EH (cell line): ENCODE measurements around the gene ZDHHC14.
"Not testable (repeated sequence)": the region's sequence is repeated elsewhere in the genome, so short reads cannot be mapped to it uniquely, and the experiment has no call there.

ENCODE experiments used
- DNase-seq: peaks from one replicate; pipeline ENCODE4 v3.0.0-alpha.2; 2015; ENCODE audit warnings: low read depth

The ZDHHC14 gene

GRCh38 chr6:157688960-157689599 is 308.1 kb downstream of the ZDHHC14 start:
- peak; percentile 35 for DNase-seq

- DNase-seq: no peak
These were observed 308.9 kb downstream of the ZDHHC14 start for GRCh38 chr6:157689875-157690274.

GRCh38 chr6:157690441-157691210 is 309.6 kb downstream of the ZDHHC14 start:
- no peak for DNase-seq

GRCh38 chr6:157691621-157692020 is 310.6 kb downstream of the ZDHHC14 start:
- DNase-seq: not testable (repeated sequence)

GRCh38 chr6:157693867-157694266 is 312.9 kb downstream of the ZDHHC14 start:
- no peak for DNase-seq

GRCh38 chr6:157695301-157696040 is 314.5 kb downstream of the ZDHHC14 start:
- DNase-seq: no peak

GRCh38 chr6:157699777-157700636 is 319.0 kb downstream of the ZDHHC14 start:
- no peak for DNase-seq

- not testable (repeated sequence) for DNase-seq
These were observed 325.4 kb downstream of the ZDHHC14 start for GRCh38 chr6:157706351-157706750.

- DNase-seq: no peak
These were observed 325.9 kb downstream of the ZDHHC14 start for GRCh38 chr6:157706883-157707282.

- no peak for DNase-seq
These were observed 326.6 kb downstream of the ZDHHC14 start for GRCh38 chr6:157707576-157707975.

GRCh38 chr6:157708239-157708638 is 327.2 kb downstream of the ZDHHC14 start:
- DNase-seq: no peak

GRCh38 chr6:157708933-157709332 is 327.9 kb downstream of the ZDHHC14 start:
- no peak for DNase-seq

GRCh38 chr6:157709555-157709954 is 328.6 kb downstream of the ZDHHC14 start:
- no peak for DNase-seq

GRCh38 chr6:157710604-157711003 is 329.6 kb downstream of the ZDHHC14 start:
- DNase-seq: peak; percentile 63

- DNase-seq: no peak
These were observed 330.1 kb downstream of the ZDHHC14 start for GRCh38 chr6:157711060-157711459.

- no peak for DNase-seq
These were observed 331.8 kb downstream of the ZDHHC14 start for GRCh38 chr6:157712585-157713295.

- no peak for DNase-seq
These were observed 332.6 kb downstream of the ZDHHC14 start for GRCh38 chr6:157713451-157714152.

- DNase-seq: peak; percentile 92
These were observed 333.1 kb downstream of the ZDHHC14 start for GRCh38 chr6:157714153-157714490.

GRCh38 chr6:157715728-157716164 is 334.8 kb downstream of the ZDHHC14 start:
- DNase-seq: peak; percentile 96

GRCh38 chr6:157716251-157716995 is 335.4 kb downstream of the ZDHHC14 start:
- no peak for DNase-seq
